SIG-M5 (cell line): ENCODE measurements around the gene NEUROG2.
"Not testable (repeated sequence)": the region's sequence is repeated elsewhere in the genome, so short reads cannot be mapped to it uniquely, and the experiment has no call there.

Experiments used
- DNase-seq: peaks from one replicate; lab custom pipeline; 2025; lab: John Stamatoyannopoulos, UW

The NEUROG2 gene

GRCh38 chr4:112490808-112491207 lies 25.2 kb downstream of the NEUROG2 start:
- not testable (repeated sequence) for DNase-seq

- no peak for DNase-seq
Measured at GRCh38 chr4:112485930-112486329, 30.1 kb downstream of the NEUROG2 start.

GRCh38 chr4:112473985-112474384 lies 42.0 kb downstream of the NEUROG2 start:
- no peak for DNase-seq

GRCh38 chr4:112472318-112472717 lies 43.7 kb downstream of the NEUROG2 start:
- no peak for DNase-seq
